ENCODE results near the gene ZFHX2.

The ZFHX2 gene

GRCh38 chr14:23483236-23483854 is 68.2 kb downstream of the ZFHX2 start:
- TF ChIP-seq YY1 (IDR thresholded peaks at IDR 0.05; ENCODE audit: low read depth) (no peak), MAX (IDR thresholded peaks at IDR 0.05) (no peak), EGR1 (IDR thresholded peaks at IDR 0.05) (no peak), RAD21 (IDR thresholded peaks at IDR 0.05; ENCODE audit: low read depth) (peak; percentile 32; the same call in 1 of the 2 replicates), REST (IDR thresholded peaks at IDR 0.05; ENCODE audit: low read depth) (no peak)

GRCh38 chr14:23482823-23483148 is 68.8 kb downstream of the ZFHX2 start:
- no peak for TF ChIP-seq ZBTB7A (IDR thresholded peaks at IDR 0.05; ENCODE audit: low read depth)
- TF ChIP-seq TCF12 (IDR thresholded peaks at IDR 0.05; ENCODE audit: low read depth): no peak
- no peak for TF ChIP-seq CREB1 (IDR thresholded peaks at IDR 0.05; ENCODE audit: low read depth)
- TF ChIP-seq YY1 (IDR thresholded peaks at IDR 0.05; ENCODE audit: low read depth): no peak
- no peak for TF ChIP-seq EP300 (IDR thresholded peaks at IDR 0.05; ENCODE audit: borderline replicate concordance)
- no peak for TF ChIP-seq REST (IDR thresholded peaks at IDR 0.05; ENCODE audit: low read depth)
- TF ChIP-seq MAX (IDR thresholded peaks at IDR 0.05): no peak
- no peak for TF ChIP-seq EGR1 (IDR thresholded peaks at IDR 0.05)
- no peak for TF ChIP-seq TAF1 (IDR thresholded peaks at IDR 0.05; ENCODE audit: low read depth)
- TF ChIP-seq CEBPB (IDR thresholded peaks at IDR 0.05): no peak
- TF ChIP-seq TEAD4 (IDR thresholded peaks at IDR 0.05): no peak
- no peak for TF ChIP-seq RAD21 (IDR thresholded peaks at IDR 0.05; ENCODE audit: low read depth)
- no peak for TF ChIP-seq USF1 (IDR thresholded peaks at IDR 0.05)
- no peak for TF ChIP-seq NFIC (IDR thresholded peaks at IDR 0.05)
- no peak for TF ChIP-seq FOXM1 (IDR thresholded peaks at IDR 0.05; ENCODE audit: borderline replicate concordance, low read depth)

- TF ChIP-seq ZBTB7A (IDR thresholded peaks at IDR 0.05; ENCODE audit: low read depth) (no peak), NFIC (IDR thresholded peaks at IDR 0.05) (no peak), RAD21 (IDR thresholded peaks at IDR 0.05; ENCODE audit: low read depth) (no peak), USF1 (IDR thresholded peaks at IDR 0.05) (no peak), CEBPB (IDR thresholded peaks at IDR 0.05) (no peak), EP300 (IDR thresholded peaks at IDR 0.05; ENCODE audit: borderline replicate concordance) (no peak), REST (IDR thresholded peaks at IDR 0.05; ENCODE audit: low read depth) (no peak), MAX (IDR thresholded peaks at IDR 0.05) (no peak)
Measured at GRCh38 chr14:23481979-23482822, 69.4 kb downstream of the ZFHX2 start.

GRCh38 chr14:23481362-23481970 is 70.1 kb downstream of the ZFHX2 start:
- TF ChIP-seq REST (IDR thresholded peaks at IDR 0.05; ENCODE audit: low read depth) (peak; percentile 89), TAF1 (IDR thresholded peaks at IDR 0.05; ENCODE audit: low read depth) (no peak), RAD21 (IDR thresholded peaks at IDR 0.05; ENCODE audit: low read depth) (no peak), USF1 (IDR thresholded peaks at IDR 0.05) (no peak), CEBPB (IDR thresholded peaks at IDR 0.05) (no peak)
